IMR-90 (cell line): ENCODE results near the gene CBX5. TPM values are rescaled to one million over a fixed set of nuclear protein-coding genes. Genes with fewer than 3 reads are reported as not detected.

Experiments
- ATAC-seq: fragments of 200-7000 bp; cut with Tn5 transposase; 2 replicates; pipeline ENCODE4 v1.9.1; 2020; ENCODE audit warnings: low read depth, mild to moderate bottlenecking, moderate library complexity
- BruUV-seq: library from RNA; stranded (reverse); fragments of 400-500 nt; replicated peaks from 2 replicates; lab custom pipeline; 2021; lab: Mats Ljungman, UMichigan
- CTCF ChIA-PET: fragments of 300-600 bp; formaldehyde crosslinking; extraction: SDS; loops from one replicate; lab custom pipeline; 2021; ENCODE audit warnings: antibody characterized with exemption; lab: Yijun Ruan, JAX
- POLR2A ChIA-PET: fragments of 300-600 bp; sonication (Branson Sonifier 250); formaldehyde crosslinking; loops from one replicate; lab custom pipeline; 2022; ENCODE audit warnings: antibody characterized with exemption; ENCODE audit not compliant: unreplicated experiment; lab: Charles Lee
- DNase-seq: peaks from one replicate; pipeline ENCODE4 v3.0.0; 2013
- H2AFZ ChIP-seq: replicated peaks from 2 replicates; pipeline ENCODE3; 2013; ENCODE audit warnings: low read length, mild to moderate bottlenecking; ENCODE audit not compliant: poor library complexity
- H2AK5ac ChIP-seq: 2 replicates; pipeline ENCODE4 v1.6.1; 2013; ENCODE audit warnings: low read depth, low read length, inconsistent platforms
- H2AK9ac ChIP-seq: replicated peaks from 2 replicates; pipeline ENCODE3; 2013; ENCODE audit warnings: mild to moderate bottlenecking, low read depth, low read length, moderate library complexity; ENCODE audit not compliant: poor library complexity
- H2BK120ac ChIP-seq: 2 replicates; pipeline ENCODE4 v1.6.1; 2013; ENCODE audit warnings: low read depth, low read length, inconsistent platforms
- H2BK15ac ChIP-seq: 3 replicates; pipeline ENCODE4 v1.6.1; 2013; ENCODE audit warnings: low read depth, low read length, inconsistent platforms
- H2BK20ac ChIP-seq: 2 replicates; pipeline ENCODE4 v1.6.1; 2013; ENCODE audit warnings: low read depth, mild to moderate bottlenecking, inconsistent platforms, low read length, moderate library complexity
- H2BK5ac ChIP-seq: 2 replicates; pipeline ENCODE4 v1.6.1; 2013; ENCODE audit warnings: mild to moderate bottlenecking, low read depth, low read length, inconsistent platforms; ENCODE audit not compliant: poor library complexity, severe bottlenecking
- H3K14ac ChIP-seq: replicated peaks from 2 replicates; pipeline ENCODE4 v1.6.1; 2013; ENCODE audit warnings: low read depth, low read length, inconsistent platforms
- H3K18ac ChIP-seq: 2 replicates; pipeline ENCODE4 v1.6.1; 2013; ENCODE audit warnings: low read depth, low read length, control low read depth
- H3K23ac ChIP-seq: 2 replicates; pipeline ENCODE4 v1.6.1; 2013; ENCODE audit warnings: low read depth, low read length, inconsistent platforms
- H3K27ac ChIP-seq: 2 replicates; pipeline ENCODE4 v1.5.1; 2013; ENCODE audit warnings: mild to moderate bottlenecking, control low read depth, low read length; ENCODE audit not compliant: insufficient read depth
- H3K27me3 ChIP-seq: 2 replicates; pipeline ENCODE4 v1.6.1; 2013; ENCODE audit warnings: low read length; ENCODE audit not compliant: control insufficient read depth, insufficient read depth
- H3K36me3 ChIP-seq: 2 replicates; pipeline ENCODE4 v1.6.1; 2013; ENCODE audit warnings: low read length, mixed read lengths; ENCODE audit not compliant: control insufficient read depth, insufficient read depth
- H3K4ac ChIP-seq: 2 replicates; pipeline ENCODE4 v1.6.1; 2013; ENCODE audit warnings: low read depth, low read length, inconsistent platforms
- H3K4me1 ChIP-seq: 2 replicates; pipeline ENCODE4 v1.6.1; 2013; ENCODE audit warnings: low read length, mixed read lengths; ENCODE audit not compliant: control insufficient read depth, insufficient read depth
- H3K4me2 ChIP-seq: 2 replicates; pipeline ENCODE4 v1.6.1; 2013; ENCODE audit warnings: low read depth, mild to moderate bottlenecking, control low read depth, low read length, moderate library complexity
- H3K4me3 ChIP-seq: 2 replicates; pipeline ENCODE4 v1.5.1; 2013; ENCODE audit warnings: low read depth, mild to moderate bottlenecking, control low read depth, low read length, moderate library complexity; ENCODE audit not compliant: insufficient read depth
- H3K56ac ChIP-seq: 2 replicates; pipeline ENCODE4 v1.6.1; 2013; ENCODE audit warnings: low read length, inconsistent platforms; ENCODE audit not compliant: insufficient read depth; ENCODE audit errors: extremely low read depth
- H3K79me1 ChIP-seq, 2 experiments: 2 replicates each; pipeline ENCODE4 v1.6.1; 2013; ENCODE audit warnings: low read length in 2 of 2, inconsistent platforms in 1 of 2, low read depth in 1 of 2
- H3K9ac ChIP-seq: 2 replicates; pipeline ENCODE4 v1.6.1; 2013; ENCODE audit warnings: low read depth, low read length, control low read depth
- H3K9me1 ChIP-seq: 2 replicates; pipeline ENCODE4 v1.6.1; 2013; ENCODE audit warnings: low read length, inconsistent platforms; ENCODE audit not compliant: insufficient read depth
- H3K9me3 ChIP-seq: 2 replicates; pipeline ENCODE4 v1.6.1; 2013; ENCODE audit warnings: low read length; ENCODE audit not compliant: control insufficient read depth, insufficient read depth
- H4K20me1 ChIP-seq: 2 replicates; pipeline ENCODE4 v1.6.1; 2013; ENCODE audit warnings: low read length, inconsistent platforms; ENCODE audit not compliant: insufficient read depth
- H4K5ac ChIP-seq: 2 replicates; pipeline ENCODE4 v1.6.1; 2013; ENCODE audit warnings: mild to moderate bottlenecking, low read depth, low read length, control low read depth
- H4K8ac ChIP-seq, 2 experiments: 2 replicates each; pipeline ENCODE4 v1.6.1; 2013; ENCODE audit warnings: low read depth in 2 of 2, low read length in 2 of 2, control low read depth in 1 of 2, inconsistent platforms in 1 of 2
- H4K91ac ChIP-seq: 2 replicates; pipeline ENCODE4 v1.6.1; 2013; ENCODE audit warnings: low read depth, low read length, inconsistent platforms; ENCODE audit not compliant: insufficient read depth
- BHLHE40 ChIP-seq: fragments of 150-350 bp; IDR thresholded peaks from 2 replicates; pipeline ENCODE4 v1.6.1; 2016; ENCODE audit warnings: mild to moderate bottlenecking, low read depth, low read length
- CEBPB ChIP-seq: IDR thresholded peaks from 2 replicates; pipeline ENCODE4 v1.6.1; 2012; ENCODE audit warnings: low read depth, low read length, improper control_type of control experiment
- CHD1 ChIP-seq: IDR thresholded peaks from 2 replicates; pipeline ENCODE4 v1.6.1; 2012; ENCODE audit warnings: low read depth, low read length, improper control_type of control experiment
- ELK1 ChIP-seq: fragments of 150-350 bp; IDR thresholded peaks from 2 replicates; pipeline ENCODE4 v1.6.1; 2016; ENCODE audit warnings: low read depth, mild to moderate bottlenecking, low read length, moderate library complexity, borderline replicate concordance
- FOS ChIP-seq: fragments of 150-350 bp; IDR thresholded peaks from 2 replicates; pipeline ENCODE4 v1.6.1; 2016; ENCODE audit warnings: low read depth, low read length
- MAFK ChIP-seq: IDR thresholded peaks from 2 replicates; pipeline ENCODE4 v1.6.1; 2012; ENCODE audit warnings: low read depth, low read length, improper control_type of control experiment
- MAZ ChIP-seq: IDR thresholded peaks from 2 replicates; pipeline ENCODE4 v1.6.1; 2012; ENCODE audit warnings: low read depth, mild to moderate bottlenecking, low read length, improper control_type of control experiment, moderate library complexity, borderline replicate concordance
- MXI1 ChIP-seq: IDR thresholded peaks from 2 replicates; pipeline ENCODE4 v1.6.1; 2012; ENCODE audit warnings: low read depth, mild to moderate bottlenecking, low read length, moderate library complexity, borderline replicate concordance
- POLR2A ChIP-seq: IDR thresholded peaks from 2 replicates; pipeline ENCODE4 v1.6.1; 2012; ENCODE audit warnings: mild to moderate bottlenecking, low read depth, low read length
- RAD21 ChIP-seq: IDR thresholded peaks from 2 replicates; pipeline ENCODE4 v1.6.1; 2012; ENCODE audit warnings: low read length, improper control_type of control experiment
- RCOR1 ChIP-seq: IDR thresholded peaks from 2 replicates; pipeline ENCODE4 v1.6.1; 2012; ENCODE audit warnings: mild to moderate bottlenecking, low read length, improper control_type of control experiment; ENCODE audit not compliant: insufficient replicate concordance
- RFX5 ChIP-seq: IDR thresholded peaks from 2 replicates; pipeline ENCODE4 v1.8.0; 2012; ENCODE audit warnings: low read depth, mild to moderate bottlenecking, low read length, moderate library complexity
- SMC3 ChIP-seq: fragments of 150-350 bp; IDR thresholded peaks from 2 replicates; pipeline ENCODE4 v1.6.1; 2016; ENCODE audit warnings: low read depth, mild to moderate bottlenecking, antibody characterized with exemption, low read length, moderate library complexity
- WGBS, 2 experiments: methylation state at CpG; one replicate each; pipeline versions ENCODE4 v1.1.5 to v1.1.7; 2013; ENCODE audit warnings: missing lambda C conversion rate in 2 of 2; ENCODE audit not compliant: insufficient read length in 1 of 2; ENCODE audit errors: extremely low coverage in 2 of 2; 5-methylcytosine and 5-hydroxymethylcytosine counted together
- dilution Hi-C: fragments of 300-500 bp; cut with HindIII; formaldehyde crosslinking; loops from one replicate; pipeline ENCODE4 v1.14.3; 2018; ENCODE audit warnings: low sequenced_read_pairs; ENCODE audit not compliant: unreplicated experiment
- in situ Hi-C: fragments of 300-500 bp; cut with MboI; formaldehyde crosslinking; loops from 3 replicates; pipeline ENCODE4 v1.14.3; 2019; ENCODE audit warnings: low sequenced_read_pairs, inconsistent platforms, mixed read lengths
- intact Hi-C: fragments of 100-400 bp; cut with micrococcal nuclease; formaldehyde crosslinking; loops from 2 replicates; pipeline ENCODE4 v1.10.0; 2022
- polyA plus RNA-seq, 3 experiments: library from polyadenylated mRNA; depleted of rRNA; stranded (reverse); fragments of >200 nt; gene quantifications; 2 replicates each; pipeline ENCODE4 v1.2.3, GENCODE V29; 2012; ENCODE audit warnings: low replicate concordance in 1 of 3
- total RNA-seq: library from RNA; depleted of rRNA; stranded (reverse); fragments of >200 nt; gene quantifications from 2 replicates; pipeline ENCODE4 v1.2.3, GENCODE V29; 2012
- TF ChIP-seq, protein P1 (sequence below): conservative IDR thresholded peaks from 2 replicates; pipeline ENCODE4 v1.5.1; 2012; ENCODE audit warnings: mild to moderate bottlenecking, low read depth, low read length, improper control_type of control experiment

CBX5 gene
- total and polyA plus RNA-seq, 2 of the 4 experiments (the other 2 are of a cell fraction): 18.0 to 40.9 TPM

DNA sequence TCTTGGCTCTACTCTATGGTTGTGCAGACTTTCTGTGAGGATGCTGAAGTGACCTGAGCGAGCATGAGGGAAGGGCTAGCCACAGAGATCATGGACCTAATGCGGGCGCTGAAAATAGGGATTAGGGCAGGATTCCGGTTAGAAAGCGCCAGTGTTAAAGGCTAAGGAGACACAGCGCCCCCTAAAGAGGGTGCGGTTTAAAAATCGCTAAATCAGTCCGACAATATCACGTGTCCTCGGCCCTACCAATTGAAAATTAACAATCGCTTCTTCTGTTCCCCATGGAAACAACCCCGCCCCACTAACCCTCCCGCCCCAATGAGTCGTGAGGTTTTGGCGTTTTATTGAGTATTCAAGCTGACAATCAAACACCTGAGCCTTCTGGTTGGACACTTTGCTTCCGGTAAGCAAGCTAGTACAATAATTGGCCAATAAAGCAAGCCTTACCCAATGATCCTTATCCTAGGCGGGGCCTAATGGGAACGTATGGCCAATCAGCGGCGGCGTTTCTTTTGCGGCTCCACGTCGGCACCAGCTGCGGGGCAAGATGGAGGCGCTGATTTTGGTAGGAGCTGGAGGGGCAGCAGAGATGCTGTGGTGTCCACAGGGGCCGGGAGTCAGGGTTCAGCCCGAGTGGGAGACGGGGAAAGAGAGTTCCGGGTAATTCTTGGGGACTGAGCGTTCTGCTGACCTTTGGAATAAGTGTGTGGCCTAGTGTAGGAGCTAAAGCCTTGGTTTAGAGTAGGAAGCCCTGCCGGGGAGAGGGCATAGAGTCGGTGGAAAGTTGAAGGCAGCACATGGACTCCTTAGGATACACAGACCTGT, 44.9 kb upstream of the CBX5 start, which contains the start of gene COPZ1:
COPZ1 (plus strand) TSS at position 515 of the 825 bp plus-strand sequence; CDS start at position 548, 33 bp downstream.
- H2BK5ac ChIP-seq: peak within 1 kb of the TSS; percentile 92
- peak within 1 kb of the TSS; percentile 86 for H4K91ac ChIP-seq
- intact Hi-C loops: loop anchor here (1.0 kb wide), 2 partner anchors 45 to 105 kb away; partner anchors contain the start of genes CBX5 and HNRNPA1
- H4K8ac ChIP-seq: peak within 1 kb of the TSS; percentile 89 to 99
- WGBS, 2 experiments: 0% methylated on average over 7 of the region's 34 CpGs; no CpG with 5 or more reads in 1 of the 2 experiments
- H2AK9ac ChIP-seq: peak within 1 kb of the TSS; percentile 97
- peak within 1 kb of the TSS; percentile 31; the same call in 1 of the 3 replicates for H2BK15ac ChIP-seq
- no peaks in the 10 kb centered on the region for H3K27me3 ChIP-seq
- peaks cover 5 to 31% of the 10 kb centered on the region in 2 experiments; a peak in 3 of 4 replicates for H3K79me1 ChIP-seq
- 0 out of 2 replicates have a peak, but pooled peaks cover 3% of the 10 kb centered on the region for H3K36me3 ChIP-seq
- dilution Hi-C loops: no loop called here
- H3K56ac ChIP-seq: peak within 1 kb of the TSS; percentile 95
- peak within 1 kb of the TSS; percentile 96 for H2AFZ ChIP-seq
- no TSS peak for BruUV-seq
- peak within 1 kb of the TSS; percentile 63 for H2BK20ac ChIP-seq
- in situ Hi-C loops: no loop called here
- peak within 1 kb of the TSS; percentile 84 for H2BK120ac ChIP-seq
- H4K5ac ChIP-seq: peak within 1 kb of the TSS; percentile 95
- peak within 1 kb of the TSS; percentile 93 for H2AK5ac ChIP-seq
- H3K9me1 ChIP-seq: peaks cover 3% of the 10 kb centered on the region; the same call in 1 of the 2 replicates
- peaks cover 3% of the 10 kb centered on the region for H3K4me1 ChIP-seq
- H3K27ac ChIP-seq: peak within 1 kb of the TSS; percentile 95
- DNase-seq (peak; percentile 100), ATAC-seq (peak; percentile 96)
- H3K9me3 ChIP-seq: no peaks in the 10 kb centered on the region
- H3K4me2 ChIP-seq: peak within 1 kb of the TSS; percentile 77
- peak within 1 kb of the TSS; percentile 98 for H3K9ac ChIP-seq
- peak within 1 kb of the TSS; percentile 74 for H3K18ac ChIP-seq
- 0 out of 2 replicates have a peak, but pooled peaks cover 2% of the 10 kb centered on the region for H4K20me1 ChIP-seq
- H3K4me3 ChIP-seq: peak within 1 kb of the TSS; percentile 78
- peak within 1 kb of the TSS; percentile 98 for H3K14ac ChIP-seq
- POLR2A ChIA-PET: interaction anchor here (0.5 to 1.4 kb wide), 7 partner anchors 13 to 440 kb away, joined by 3 to 7 read pairs (median 4); no protein-coding TSS in a partner anchor
- H3K23ac ChIP-seq: peak within 1 kb of the TSS; percentile 96
- CTCF ChIA-PET: interaction anchor here (0.6 to 2.5 kb wide), 14 partner anchors 9 to 104 kb away, joined by 3 to 16 read pairs (median 3); no protein-coding TSS in a partner anchor
- peak within 1 kb of the TSS; percentile 96 for H3K4ac ChIP-seq
- TF ChIP-seq MAZ (peak; percentile 63; the same call in 1 of the 2 replicates), MAFK (no peak), RAD21 (peak; percentile 73), ELK1 (no peak), CEBPB (peak; percentile 60; the same call in 1 of the 2 replicates), SMC3 (peak; percentile 49), BHLHE40 (no peak), CHD1 (peak; percentile 66; the same call in 1 of the 2 replicates), MXI1 (0 out of 2 replicates have a peak, but pooled peaks have one; percentile 2), RFX5 (peak; percentile 46; the same call in 1 of the 2 replicates), RCOR1 (no peak), POLR2A (peak; percentile 97), FOS (peak; percentile 51; the same call in 1 of the 2 replicates)
- TF ChIP-seq, protein P1, sequence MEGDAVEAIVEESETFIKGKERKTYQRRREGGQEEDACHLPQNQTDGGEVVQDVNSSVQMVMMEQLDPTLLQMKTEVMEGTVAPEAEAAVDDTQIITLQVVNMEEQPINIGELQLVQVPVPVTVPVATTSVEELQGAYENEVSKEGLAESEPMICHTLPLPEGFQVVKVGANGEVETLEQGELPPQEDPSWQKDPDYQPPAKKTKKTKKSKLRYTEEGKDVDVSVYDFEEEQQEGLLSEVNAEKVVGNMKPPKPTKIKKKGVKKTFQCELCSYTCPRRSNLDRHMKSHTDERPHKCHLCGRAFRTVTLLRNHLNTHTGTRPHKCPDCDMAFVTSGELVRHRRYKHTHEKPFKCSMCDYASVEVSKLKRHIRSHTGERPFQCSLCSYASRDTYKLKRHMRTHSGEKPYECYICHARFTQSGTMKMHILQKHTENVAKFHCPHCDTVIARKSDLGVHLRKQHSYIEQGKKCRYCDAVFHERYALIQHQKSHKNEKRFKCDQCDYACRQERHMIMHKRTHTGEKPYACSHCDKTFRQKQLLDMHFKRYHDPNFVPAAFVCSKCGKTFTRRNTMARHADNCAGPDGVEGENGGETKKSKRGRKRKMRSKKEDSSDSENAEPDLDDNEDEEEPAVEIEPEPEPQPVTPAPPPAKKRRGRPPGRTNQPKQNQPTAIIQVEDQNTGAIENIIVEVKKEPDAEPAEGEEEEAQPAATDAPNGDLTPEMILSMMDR: peak; percentile 90
